A549 (cell line): Measurements from ENCODE around the gene ATXN2. TPM values are rescaled to one million over a fixed set of nuclear protein-coding genes. Genes with fewer than 3 reads are reported as not detected.

Experiments
- ATAC-seq, 2 experiments: fragments of 200-7000 bp in 1 of 2; fragments of >200 bp in 1 of 2; cut with Nextera tagmentation in 1 of 2; cut with Tn5 transposase in 1 of 2; 3 replicates each; pipeline versions ENCODE4 v1.8.0 to v1.9.1; 2018 to 2020; ENCODE audit warnings: mild to moderate bottlenecking in 1 of 2, moderate library complexity in 1 of 2
- CTCF ChIA-PET: fragments of 300-600 bp; sonication (Branson Sonifier 250); formaldehyde crosslinking; extraction: SDS; loops from one replicate; lab custom pipeline; 2021; ENCODE audit warnings: antibody characterized with exemption, inconsistent platforms; lab: Yijun Ruan, JAX
- POLR2A ChIA-PET: fragments of 350-600 bp; formaldehyde crosslinking; extraction: SDS; loops from one replicate; lab custom pipeline; 2021; ENCODE audit warnings: antibody characterized with exemption, inconsistent platforms; lab: Yijun Ruan, JAX
- DNase-seq, 2 experiments: peaks; one replicate each; pipeline versions ENCODE4 v3.0.0 to v3.0.0-alpha.2; 2011 to 2016; ENCODE audit warnings: low read depth in 1 of 2, low spot score in 1 of 2
- FAIRE-seq: peaks from 2 replicates; lab custom pipeline; 2011; peaks lifted over from hg19 to GRCh38; lab: Jason Lieb, UNC
- H3K27ac ChIP-seq, 2 experiments: fragments of >200 bp; sonication (Bioruptor Twin); formaldehyde crosslinking; 3 replicates each; pipeline ENCODE4 v1.5.1; 2016 to 2017
- H3K4me1 ChIP-seq: fragments of >200 bp; sonication (Bioruptor Twin); formaldehyde crosslinking; 3 replicates; pipeline ENCODE4 v1.6.1; 2016
- H3K4me2 ChIP-seq: fragments of >200 bp; sonication (Bioruptor Twin); formaldehyde crosslinking; 3 replicates; pipeline ENCODE4 v1.6.1; 2016
- H3K4me3 ChIP-seq: fragments of >200 bp; sonication (Bioruptor Twin); formaldehyde crosslinking; 3 replicates; pipeline ENCODE4 v1.5.1; 2016
- H3K9me3 ChIP-seq: fragments of >200 bp; sonication (Bioruptor Twin); formaldehyde crosslinking; 3 replicates; pipeline ENCODE4 v1.6.1; 2016
- CEBPB ChIP-seq, 2 experiments: fragments of >200 bp in 1 of 2; sonication (Bioruptor Twin) in 1 of 2; formaldehyde crosslinking in 1 of 2; IDR thresholded peaks; 2 replicates each; pipeline ENCODE4 v1.6.1; 2012 to 2016
- CHD2 ChIP-seq: fragments of 150-350 bp; IDR thresholded peaks from 2 replicates; pipeline ENCODE4 v1.6.1; 2014; ENCODE audit warnings: low read length; ENCODE audit not compliant: partially characterized antibody
- EHMT2 ChIP-seq: fragments of 200-600 bp; sonication (generic); IDR thresholded peaks from 2 replicates; pipeline ENCODE4 v1.6.1; 2016; ENCODE audit warnings: antibody characterized with exemption, low read depth, mild to moderate bottlenecking, moderate library complexity
- FOSB ChIP-seq: fragments of 250-450 bp; sonication (Bioruptor Pico); IDR thresholded peaks from 2 replicates; pipeline ENCODE4 v1.5.0; 2020; ENCODE audit warnings: mild to moderate bottlenecking, moderate library complexity
- FOSL2 ChIP-seq, 2 experiments: fragments of 450-650 bp in 1 of 2; fragments of >200 bp in 1 of 2; sonication (Bioruptor Twin) in 1 of 2; formaldehyde crosslinking; IDR thresholded peaks; 2 replicates each; pipeline versions ENCODE4 v1.5.0 to v1.6.1; 2016 to 2020; ENCODE audit warnings: mild to moderate bottlenecking in 1 of 2, moderate library complexity in 1 of 2
- HOXB5 ChIP-seq: fragments of 250-450 bp; sonication (Bioruptor Pico); IDR thresholded peaks from 2 replicates; pipeline ENCODE4 v1.5.0; 2020; ENCODE audit warnings: mild to moderate bottlenecking, moderate library complexity
- JUNB ChIP-seq: fragments of >200 bp; sonication (Bioruptor Twin); formaldehyde crosslinking; IDR thresholded peaks from 2 replicates; pipeline ENCODE4 v1.6.1; 2016
- MAFK ChIP-seq: fragments of 450-650 bp; IDR thresholded peaks from 2 replicates; pipeline ENCODE4 v1.6.1; 2014; ENCODE audit not compliant: partially characterized antibody
- NFE2L2 ChIP-seq: fragments of 150-350 bp; conservative IDR thresholded peaks from 2 replicates; pipeline ENCODE4 v1.6.1; 2014; ENCODE audit warnings: low read length
- POLR2AphosphoS2 ChIP-seq: conservative IDR thresholded peaks from 2 replicates; pipeline ENCODE4 v1.6.1; 2012; ENCODE audit warnings: low read length, improper control_type of control experiment, inconsistent platforms
- RARB ChIP-seq: fragments of 250-450 bp; sonication (Bioruptor Pico); IDR thresholded peaks from 2 replicates; pipeline ENCODE4 v1.8.0; 2021; ENCODE audit warnings: mild to moderate bottlenecking, moderate library complexity
- RCOR1 ChIP-seq: fragments of 150-350 bp; IDR thresholded peaks from 2 replicates; pipeline ENCODE4 v1.6.1; 2014; ENCODE audit warnings: antibody characterized with exemption, low read length, low read depth
- RFX5 ChIP-seq: fragments of 450-650 bp; IDR thresholded peaks from 2 replicates; pipeline ENCODE4 v1.7.1; 2014; ENCODE audit warnings: antibody characterized with exemption, mild to moderate bottlenecking, moderate library complexity
- SMC3 ChIP-seq: fragments of >200 bp; sonication (Bioruptor Twin); formaldehyde crosslinking; IDR thresholded peaks from 3 replicates; pipeline ENCODE4 v1.6.1; 2018; ENCODE audit warnings: inconsistent platforms
- SREBF2 ChIP-seq: fragments of 450-650 bp; IDR thresholded peaks from 2 replicates; pipeline ENCODE4 v1.6.1; 2014; ENCODE audit warnings: mild to moderate bottlenecking, moderate library complexity
- TP53 ChIP-seq: fragments of 250-450 bp; sonication (Bioruptor Pico); IDR thresholded peaks from 2 replicates; pipeline ENCODE4 v1.5.0; 2021; ENCODE audit warnings: mild to moderate bottlenecking, moderate library complexity
- ZNF302 ChIP-seq: fragments of 250-450 bp; sonication (Bioruptor Pico); IDR thresholded peaks from 2 replicates; pipeline ENCODE4 v1.9.0; 2021; ENCODE audit warnings: inconsistent platforms, mild to moderate bottlenecking, moderate library complexity
- WGBS: methylation state at CpG from one replicate; pipeline ENCODE4 v1.1.6; 2017; ENCODE audit errors: missing lambda C conversion rate; 5-methylcytosine and 5-hydroxymethylcytosine counted together
- polyA plus RNA-seq, 4 experiments: library from polyadenylated mRNA; depleted of rRNA in 3 of 4; stranded (reverse); fragments of >200 nt; fragmentation: RNase III in 1 of 4; extraction: RNeasy Plus Mini Kit Qiagen cat#74134 plus additional on column Dnase treatment in 1 of 4; gene quantifications; 2 replicates in 3 of 4; 3 replicates in 1 of 4; pipeline ENCODE4 v1.2.3, GENCODE V29; 2011 to 2017
- TF ChIP-seq, protein P1 (sequence below): fragments of 150-350 bp; IDR thresholded peaks from 2 replicates; pipeline ENCODE4 v1.6.1; 2014; ENCODE audit warnings: low read depth, mild to moderate bottlenecking, low read length
- TF ChIP-seq, protein P2 (sequence below): IDR thresholded peaks from 2 replicates; pipeline ENCODE4 v1.6.1; 2012
- TF ChIP-seq, protein P3 (sequence below): IDR thresholded peaks from 2 replicates; pipeline ENCODE4 v1.6.1; 2012; ENCODE audit warnings: low read depth, borderline replicate concordance
- TF ChIP-seq, protein P4 (sequence below): fragments of 450-650 bp; IDR thresholded peaks from 2 replicates; pipeline ENCODE4 v1.6.1; 2014; ENCODE audit warnings: antibody characterized with exemption
- TF ChIP-seq, protein P5 (sequence below): fragments of >200 bp; sonication (Bioruptor Twin); formaldehyde crosslinking; IDR thresholded peaks from 3 replicates; pipeline ENCODE4 v1.5.1; 2016

The ATXN2 gene
- polyA plus RNA-seq, 2 of the 4 experiments (the other 2 are of a cell fraction), result 24.8 to 30.6 TPM

DNA sequence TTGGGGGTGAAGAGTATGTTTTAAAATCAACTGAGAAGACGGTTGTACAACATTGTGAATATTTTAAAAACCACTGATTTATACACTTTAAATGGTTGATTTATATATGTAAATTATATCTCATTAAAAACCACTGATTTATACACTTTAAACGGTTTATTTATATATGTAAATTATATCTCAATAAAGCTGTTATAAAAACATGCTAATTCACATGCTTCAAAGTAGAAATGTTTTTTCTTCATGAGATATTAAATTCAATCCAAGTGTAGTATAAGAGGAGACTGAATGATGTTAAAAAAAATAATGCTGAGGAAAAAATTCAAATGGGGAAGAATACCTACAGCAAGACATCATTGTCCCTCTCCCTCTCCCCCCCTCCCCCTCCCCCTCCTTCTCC is 92.9 kb downstream of the ATXN2 start (continued):
- TF ChIP-seq FOSL2 (IDR thresholded peaks at IDR 0.05) (no peak), FOSL2 (CRISPR knock-in tag; IDR thresholded peaks at IDR 0.05) (no peak), RFX5 (no peak)

DNA sequence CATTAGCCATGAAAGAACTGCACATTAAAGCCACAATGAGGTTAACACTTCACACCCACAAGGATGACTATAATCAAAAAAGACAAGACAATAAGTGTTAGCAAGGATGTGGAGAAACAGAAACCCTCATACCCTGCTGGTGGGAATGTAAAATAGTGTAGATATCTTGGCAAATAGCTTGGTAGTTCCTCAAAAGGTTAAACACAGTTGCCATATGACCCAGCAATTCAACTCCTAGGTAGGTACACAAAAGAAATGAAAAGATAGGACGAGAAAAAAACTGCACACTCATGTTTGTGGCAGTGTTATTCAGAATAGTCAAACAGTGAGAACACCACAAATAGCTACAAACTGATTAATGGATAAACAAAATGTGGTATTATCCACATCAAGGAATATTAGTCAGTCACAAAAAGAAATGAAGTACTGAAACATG is 93.5 kb downstream of the ATXN2 start:
- no peak overlapping the region for H3K4me2 ChIP-seq
- 17% methylated on average over 1 of the region's 1 CpG for WGBS
- peak in 1 of 2 experiments; percentile 40 for DNase-seq
- H3K27ac ChIP-seq, result no peak overlapping the region
- ATAC-seq, result peak; percentile 64 to 68; a peak in 4 of 6 replicates
- POLR2A ChIA-PET, result no interaction called here
- CTCF ChIA-PET, result interaction anchor here (1.2 kb wide), 1 partner anchor 108 kb away, joined by 3 read pairs; no protein-coding TSS in a partner anchor
- no peaks in the 10 kb centered on the region for H3K4me1 ChIP-seq
- TF ChIP-seq MAFK, result peak; percentile 39
- TF ChIP-seq SREBF2, result no peak
- FAIRE-seq, result no peak
- H3K9me3 ChIP-seq, result no peaks in the 10 kb centered on the region
- no peak overlapping the region for H3K4me3 ChIP-seq

DNA sequence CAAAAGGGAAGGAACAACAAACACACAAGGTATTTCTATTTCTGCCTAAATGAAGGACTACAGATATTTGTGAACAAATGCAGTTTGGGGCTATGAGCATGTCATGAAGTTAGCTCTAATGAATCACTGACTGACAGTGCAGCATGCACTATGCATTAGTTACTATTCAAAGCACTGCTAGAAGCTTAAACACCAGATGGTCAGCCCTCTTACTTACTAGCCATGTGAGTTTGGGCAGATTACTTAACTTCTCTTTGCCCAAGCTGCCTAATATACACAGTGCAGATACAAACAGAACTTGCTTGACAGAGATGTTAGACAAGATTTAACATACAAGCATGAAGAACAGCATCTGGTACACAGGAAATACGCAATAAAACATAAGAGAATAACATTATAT is 96.0 kb downstream of the ATXN2 start:
- H3K4me2 ChIP-seq, result no peak overlapping the region
- WGBS, result 97% methylated on average over 1 of the region's 1 CpG
- POLR2A ChIA-PET, result no interaction called here
- ATAC-seq (no peak), DNase-seq (no peak), FAIRE-seq (no peak)
- CTCF ChIA-PET, result interaction anchor here (0.9 to 2.4 kb wide), 2 partner anchors 27 to 51 kb away, joined by 3 to 8 read pairs; no protein-coding TSS in a partner anchor
- no peak overlapping the region for H3K27ac ChIP-seq
- TF ChIP-seq NFE2L2 (no peak), HOXB5 (CRISPR knock-in tag) (no peak), CHD2 (no peak), CEBPB (IDR thresholded peaks at IDR 0.05) (no peak), ZNF302 (CRISPR knock-in tag) (no peak), TP53 (CRISPR knock-in tag) (no peak), JUNB (no peak), RARB (no peak), FOSB (CRISPR knock-in tag) (no peak)
- TF ChIP-seq, protein P1, sequence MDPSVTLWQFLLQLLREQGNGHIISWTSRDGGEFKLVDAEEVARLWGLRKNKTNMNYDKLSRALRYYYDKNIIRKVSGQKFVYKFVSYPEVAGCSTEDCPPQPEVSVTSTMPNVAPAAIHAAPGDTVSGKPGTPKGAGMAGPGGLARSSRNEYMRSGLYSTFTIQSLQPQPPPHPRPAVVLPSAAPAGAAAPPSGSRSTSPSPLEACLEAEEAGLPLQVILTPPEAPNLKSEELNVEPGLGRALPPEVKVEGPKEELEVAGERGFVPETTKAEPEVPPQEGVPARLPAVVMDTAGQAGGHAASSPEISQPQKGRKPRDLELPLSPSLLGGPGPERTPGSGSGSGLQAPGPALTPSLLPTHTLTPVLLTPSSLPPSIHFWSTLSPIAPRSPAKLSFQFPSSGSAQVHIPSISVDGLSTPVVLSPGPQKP, result no peak
- TF ChIP-seq, protein P2, sequence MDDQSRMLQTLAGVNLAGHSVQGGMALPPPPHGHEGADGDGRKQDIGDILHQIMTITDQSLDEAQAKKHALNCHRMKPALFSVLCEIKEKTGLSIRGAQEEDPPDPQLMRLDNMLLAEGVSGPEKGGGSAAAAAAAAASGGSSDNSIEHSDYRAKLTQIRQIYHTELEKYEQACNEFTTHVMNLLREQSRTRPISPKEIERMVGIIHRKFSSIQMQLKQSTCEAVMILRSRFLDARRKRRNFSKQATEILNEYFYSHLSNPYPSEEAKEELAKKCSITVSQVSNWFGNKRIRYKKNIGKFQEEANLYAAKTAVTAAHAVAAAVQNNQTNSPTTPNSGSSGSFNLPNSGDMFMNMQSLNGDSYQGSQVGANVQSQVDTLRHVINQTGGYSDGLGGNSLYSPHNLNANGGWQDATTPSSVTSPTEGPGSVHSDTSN, result no peak
- TF ChIP-seq, protein P3, sequence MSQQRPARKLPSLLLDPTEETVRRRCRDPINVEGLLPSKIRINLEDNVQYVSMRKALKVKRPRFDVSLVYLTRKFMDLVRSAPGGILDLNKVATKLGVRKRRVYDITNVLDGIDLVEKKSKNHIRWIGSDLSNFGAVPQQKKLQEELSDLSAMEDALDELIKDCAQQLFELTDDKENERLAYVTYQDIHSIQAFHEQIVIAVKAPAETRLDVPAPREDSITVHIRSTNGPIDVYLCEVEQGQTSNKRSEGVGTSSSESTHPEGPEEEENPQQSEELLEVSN, result no peak
- no peak overlapping the region for H3K4me3 ChIP-seq
- H3K4me1 ChIP-seq, result no peaks in the 10 kb centered on the region
- H3K9me3 ChIP-seq, result no peaks in the 10 kb centered on the region

DNA sequence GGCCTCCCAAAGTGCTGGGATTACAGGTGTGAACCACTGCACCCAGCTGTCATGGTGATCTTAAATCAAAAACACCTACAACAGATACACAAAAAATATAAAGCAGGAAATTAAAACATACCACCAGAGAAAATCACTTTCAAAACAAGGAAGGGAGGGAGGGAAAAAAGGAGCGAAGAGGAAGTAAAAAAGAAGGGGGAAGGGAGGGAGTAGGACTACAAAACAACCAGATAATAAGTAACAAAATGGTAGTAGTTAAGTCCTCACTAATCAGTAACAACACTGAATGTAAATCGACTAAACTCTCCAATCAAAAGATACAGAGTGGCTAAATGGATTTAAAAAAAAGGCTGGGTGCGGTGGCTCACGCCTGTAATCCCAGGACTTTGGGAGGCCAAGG is 104.4 kb downstream of the ATXN2 start:
- no peak for FAIRE-seq

More for the DNA sequence above, 104.4 kb downstream of the ATXN2 start:
- WGBS, result 83% methylated on average over 4 of the region's 4 CpGs
- no peak for DNase-seq
- no peak for TF ChIP-seq RCOR1
- no peak for TF ChIP-seq CEBPB (IDR thresholded peaks at IDR 0.05)
- TF ChIP-seq SMC3, result no peak
- no peak for TF ChIP-seq HOXB5 (CRISPR knock-in tag)
- no peak for TF ChIP-seq POLR2AphosphoS2
- no peak for TF ChIP-seq EHMT2
- TF ChIP-seq, protein P4, sequence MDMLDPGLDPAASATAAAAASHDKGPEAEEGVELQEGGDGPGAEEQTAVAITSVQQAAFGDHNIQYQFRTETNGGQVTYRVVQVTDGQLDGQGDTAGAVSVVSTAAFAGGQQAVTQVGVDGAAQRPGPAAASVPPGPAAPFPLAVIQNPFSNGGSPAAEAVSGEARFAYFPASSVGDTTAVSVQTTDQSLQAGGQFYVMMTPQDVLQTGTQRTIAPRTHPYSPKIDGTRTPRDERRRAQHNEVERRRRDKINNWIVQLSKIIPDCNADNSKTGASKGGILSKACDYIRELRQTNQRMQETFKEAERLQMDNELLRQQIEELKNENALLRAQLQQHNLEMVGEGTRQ, result no peak
- TF ChIP-seq, protein P5, sequence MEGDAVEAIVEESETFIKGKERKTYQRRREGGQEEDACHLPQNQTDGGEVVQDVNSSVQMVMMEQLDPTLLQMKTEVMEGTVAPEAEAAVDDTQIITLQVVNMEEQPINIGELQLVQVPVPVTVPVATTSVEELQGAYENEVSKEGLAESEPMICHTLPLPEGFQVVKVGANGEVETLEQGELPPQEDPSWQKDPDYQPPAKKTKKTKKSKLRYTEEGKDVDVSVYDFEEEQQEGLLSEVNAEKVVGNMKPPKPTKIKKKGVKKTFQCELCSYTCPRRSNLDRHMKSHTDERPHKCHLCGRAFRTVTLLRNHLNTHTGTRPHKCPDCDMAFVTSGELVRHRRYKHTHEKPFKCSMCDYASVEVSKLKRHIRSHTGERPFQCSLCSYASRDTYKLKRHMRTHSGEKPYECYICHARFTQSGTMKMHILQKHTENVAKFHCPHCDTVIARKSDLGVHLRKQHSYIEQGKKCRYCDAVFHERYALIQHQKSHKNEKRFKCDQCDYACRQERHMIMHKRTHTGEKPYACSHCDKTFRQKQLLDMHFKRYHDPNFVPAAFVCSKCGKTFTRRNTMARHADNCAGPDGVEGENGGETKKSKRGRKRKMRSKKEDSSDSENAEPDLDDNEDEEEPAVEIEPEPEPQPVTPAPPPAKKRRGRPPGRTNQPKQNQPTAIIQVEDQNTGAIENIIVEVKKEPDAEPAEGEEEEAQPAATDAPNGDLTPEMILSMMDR, result no peak
- ChIA-PET CTCF (interaction anchor here (1.5 to 1.7 kb wide), 2 partner anchors 43 to 98 kb away, joined by 7 to 8 read pairs; no protein-coding TSS in a partner anchor), POLR2A (no interaction called here)
- H3K4me2 ChIP-seq, result no peak overlapping the region
- H3K9me3 ChIP-seq, result no peaks in the 10 kb centered on the region
- no peak for ATAC-seq
- no peak overlapping the region for H3K4me3 ChIP-seq
- H3K27ac ChIP-seq, result no peak overlapping the region
- peaks cover 11% of the 10 kb centered on the region for H3K4me1 ChIP-seq
